Measurements from ENCODE around the gene TMEM108. TPM values are rescaled to one million over a fixed set of nuclear protein-coding genes. Genes with fewer than 3 reads are reported as not detected.

Gene TMEM108
- total and polyA plus RNA-seq, 10 of the 15 experiments (the other 5 are each of a cell fraction or from before 2014, with no cell fraction given): 0.02 to 0.58 (median 0.12) TPM; not detected in 5

DNA sequence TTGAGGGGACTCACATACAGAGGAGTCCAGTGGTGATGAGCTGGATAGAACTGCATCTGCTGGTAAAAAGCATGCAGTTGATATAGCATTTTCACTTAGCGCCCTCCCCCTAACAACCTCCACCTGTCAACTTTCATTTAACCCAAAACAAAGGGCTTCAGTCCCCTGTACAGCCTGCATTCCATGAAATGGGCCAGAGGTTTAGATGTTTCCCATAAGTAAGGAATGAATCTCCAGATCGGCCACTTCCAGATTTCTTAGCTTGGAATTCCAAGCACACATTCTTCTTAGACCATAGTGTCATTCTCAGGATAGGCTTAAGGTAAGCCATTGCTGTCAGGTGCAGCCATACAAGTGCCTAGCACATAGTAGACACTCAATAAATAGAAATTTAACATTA lies 328.7 kb downstream of the TMEM108 start:
- POLR2A ChIA-PET: no interaction called here
- no peaks in the 10 kb centered on the region for H3K9me3 ChIP-seq (replicated peaks; ENCODE audit: control insufficient read depth, insufficient read depth, low read length)
- SMC1A ChIA-PET (ENCODE audit: uncharacterized antibody, unreplicated experiment): interaction anchor here (1.3 kb wide), 1 partner anchor 635 kb away, joined by 3 read pairs; no protein-coding TSS in a partner anchor
- H3K4me3 ChIP-seq: no peak overlapping the region
- no TSS peak for BruUV-seq (replicated peaks)
- DNase-seq (ENCODE audit: low read depth, low spot score) (no peak), ATAC-seq (no peak), FAIRE-seq (no peak)
- peaks cover 2% of the 10 kb centered on the region; the same call in 1 of the 2 replicates for H4K20me1 ChIP-seq (ENCODE audit: control insufficient read depth, insufficient read depth)
- H3K4me1 ChIP-seq (ENCODE audit: control insufficient read depth, insufficient read depth, low read length): no peaks in the 10 kb centered on the region
- no peaks in the 10 kb centered on the region for H3K79me2 ChIP-seq (ENCODE audit: control insufficient read depth, insufficient read depth, low read length)
- RAD21 ChIA-PET (ENCODE audit: unreplicated experiment): no interaction called here
- no peak overlapping the region for H3K9ac ChIP-seq (ENCODE audit: control insufficient read depth, insufficient read depth, low read length)
- intact Hi-C loops (cut with micrococcal nuclease; ENCODE audit: unreplicated experiment) (no loop called here), in situ Hi-C loops (cut with MboI) (no loop called here)
- no peaks in the 10 kb centered on the region; a peak in 1 of 4 replicates for H3K27me3 ChIP-seq (replicated peaks in 1 of 2; ENCODE audit: control insufficient read depth in 2 of 2, insufficient read depth in 2 of 2, low read length in 1 of 2)
- TF ChIP-seq, protein P1, sequence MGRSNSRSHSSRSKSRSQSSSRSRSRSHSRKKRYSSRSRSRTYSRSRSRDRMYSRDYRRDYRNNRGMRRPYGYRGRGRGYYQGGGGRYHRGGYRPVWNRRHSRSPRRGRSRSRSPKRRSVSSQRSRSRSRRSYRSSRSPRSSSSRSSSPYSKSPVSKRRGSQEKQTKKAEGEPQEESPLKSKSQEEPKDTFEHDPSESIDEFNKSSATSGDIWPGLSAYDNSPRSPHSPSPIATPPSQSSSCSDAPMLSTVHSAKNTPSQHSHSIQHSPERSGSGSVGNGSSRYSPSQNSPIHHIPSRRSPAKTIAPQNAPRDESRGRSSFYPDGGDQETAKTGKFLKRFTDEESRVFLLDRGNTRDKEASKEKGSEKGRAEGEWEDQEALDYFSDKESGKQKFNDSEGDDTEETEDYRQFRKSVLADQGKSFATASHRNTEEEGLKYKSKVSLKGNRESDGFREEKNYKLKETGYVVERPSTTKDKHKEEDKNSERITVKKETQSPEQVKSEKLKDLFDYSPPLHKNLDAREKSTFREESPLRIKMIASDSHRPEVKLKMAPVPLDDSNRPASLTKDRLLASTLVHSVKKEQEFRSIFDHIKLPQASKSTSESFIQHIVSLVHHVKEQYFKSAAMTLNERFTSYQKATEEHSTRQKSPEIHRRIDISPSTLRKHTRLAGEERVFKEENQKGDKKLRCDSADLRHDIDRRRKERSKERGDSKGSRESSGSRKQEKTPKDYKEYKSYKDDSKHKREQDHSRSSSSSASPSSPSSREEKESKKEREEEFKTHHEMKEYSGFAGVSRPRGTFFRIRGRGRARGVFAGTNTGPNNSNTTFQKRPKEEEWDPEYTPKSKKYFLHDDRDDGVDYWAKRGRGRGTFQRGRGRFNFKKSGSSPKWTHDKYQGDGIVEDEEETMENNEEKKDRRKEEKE (IDR thresholded peaks at IDR 0.05): no peak
- TF ChIP-seq YBX1 (IDR thresholded peaks at IDR 0.05) (no peak), MTA2 (IDR thresholded peaks at IDR 0.05; ENCODE audit: low read depth) (no peak), CEBPB (IDR thresholded peaks at IDR 0.05; ENCODE audit: borderline replicate concordance in 1 of 2, low read depth in 2 of 2, low read length in 2 of 2) (no peak), ZNF207 (IDR thresholded peaks at IDR 0.05; ENCODE audit: borderline replicate concordance) (no peak), FOXM1 (IDR thresholded peaks at IDR 0.05; ENCODE audit: low read depth, low read length) (no peak), MYC (IDR thresholded peaks at IDR 0.05; ENCODE audit: insufficient read depth, insufficient read length, insufficient replicate concordance, low read length, severe bottlenecking) (no peak), ATF2 (IDR thresholded peaks at IDR 0.05; ENCODE audit: low read length) (no peak), ZNF274 (IDR thresholded peaks at IDR 0.05; ENCODE audit: insufficient read depth, insufficient read length) (no peak)
- H3K36me3 ChIP-seq (ENCODE audit: control insufficient read depth in 2 of 2, insufficient read depth in 2 of 2, low read length in 1 of 2): no peaks in the 10 kb centered on the region
- WGBS (ENCODE audit: insufficient coverage, insufficient replicate concordance, low lambda C conversion rate, missing lambda C conversion rate): 41% methylated on average over 2 of the region's 2 CpGs
- CTCF ChIA-PET: interaction anchor here (0.7 to 2.2 kb wide), 3 partner anchors 9 to 45 kb away, joined by 3 to 9 read pairs (median 3); no protein-coding TSS in a partner anchor
- H2AFZ ChIP-seq (ENCODE audit: control insufficient read depth, low read depth, low read length): no peak overlapping the region
- H3K4me2 ChIP-seq (ENCODE audit: control insufficient read depth, insufficient read depth): no peak overlapping the region
- no peak overlapping the region for H3K27ac ChIP-seq (ENCODE audit: control insufficient read depth, insufficient read depth)

All from GM12878 (cell line).